ENCODE data around the gene PPP1R37. TPM values are rescaled to one million over a fixed set of nuclear protein-coding genes. Genes with fewer than 3 reads are reported as not detected.

Gene PPP1R37
- total RNA-seq, 1 experiment from 2014 or later = 46.2 TPM

DNA sequence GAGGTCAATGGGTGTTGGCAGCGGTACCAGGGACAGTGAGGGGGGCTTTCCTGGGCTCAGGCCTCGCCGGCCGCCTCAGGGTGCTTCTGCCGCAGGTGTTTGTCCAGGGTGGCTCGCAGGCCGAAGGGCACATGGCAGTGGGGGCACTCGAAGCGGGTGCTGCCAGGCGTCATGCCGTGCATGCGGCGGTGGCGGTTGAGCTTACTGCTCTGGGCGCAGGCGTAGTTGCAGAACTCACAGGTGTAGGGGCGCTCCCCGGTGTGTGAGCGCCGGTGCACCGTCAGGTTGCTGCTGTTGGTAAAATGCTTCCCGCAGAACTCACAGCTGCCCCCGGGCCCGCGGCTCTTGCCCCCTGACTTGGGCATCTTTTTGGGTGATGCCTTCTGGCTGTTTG, 21.4 kb upstream of the PPP1R37 start:
- no peak for DNase-seq (ENCODE audit: low read depth)

DNA sequence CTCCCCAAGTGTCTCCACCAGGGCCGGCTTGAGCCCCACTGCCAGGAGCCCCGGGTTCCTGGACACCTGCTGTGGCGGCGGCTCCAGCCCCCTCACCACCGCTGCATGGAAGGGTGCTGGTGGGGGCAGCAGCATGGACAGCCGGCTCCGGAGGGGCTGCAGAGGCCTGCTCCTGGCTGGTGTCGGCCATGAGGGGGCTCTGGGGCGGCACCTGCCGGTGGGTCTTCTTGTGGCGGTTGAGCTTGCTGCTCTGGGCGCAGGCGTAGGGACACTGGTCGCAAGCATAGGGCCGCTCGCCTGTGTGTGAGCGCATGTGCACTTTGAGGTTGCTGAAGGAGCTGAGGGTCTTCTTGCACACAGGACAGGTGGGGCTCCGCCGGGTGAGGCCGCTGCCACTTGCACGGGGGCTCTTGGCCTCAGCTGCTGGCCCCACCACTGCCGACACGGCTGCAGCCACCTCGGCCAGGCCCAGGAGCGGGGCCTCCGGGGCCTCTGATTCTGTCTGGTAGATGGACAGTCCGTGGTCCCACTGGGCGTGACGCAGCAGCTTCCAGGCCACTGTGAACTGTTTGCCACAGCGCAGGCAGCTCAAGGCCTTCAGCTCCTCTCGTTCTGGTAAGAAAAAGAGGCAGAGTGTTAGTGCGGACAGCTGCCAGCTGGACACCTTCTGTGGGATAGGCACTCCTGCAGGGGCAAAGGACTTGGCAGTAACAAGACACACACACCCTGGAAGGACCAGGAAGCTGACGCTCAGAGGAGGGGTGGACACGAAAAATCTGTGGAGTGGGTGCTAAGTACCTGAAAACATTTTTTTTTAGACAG, 20.8 kb upstream of the PPP1R37 start:
- DNase-seq (ENCODE audit: low read depth) = no peak

DNA sequence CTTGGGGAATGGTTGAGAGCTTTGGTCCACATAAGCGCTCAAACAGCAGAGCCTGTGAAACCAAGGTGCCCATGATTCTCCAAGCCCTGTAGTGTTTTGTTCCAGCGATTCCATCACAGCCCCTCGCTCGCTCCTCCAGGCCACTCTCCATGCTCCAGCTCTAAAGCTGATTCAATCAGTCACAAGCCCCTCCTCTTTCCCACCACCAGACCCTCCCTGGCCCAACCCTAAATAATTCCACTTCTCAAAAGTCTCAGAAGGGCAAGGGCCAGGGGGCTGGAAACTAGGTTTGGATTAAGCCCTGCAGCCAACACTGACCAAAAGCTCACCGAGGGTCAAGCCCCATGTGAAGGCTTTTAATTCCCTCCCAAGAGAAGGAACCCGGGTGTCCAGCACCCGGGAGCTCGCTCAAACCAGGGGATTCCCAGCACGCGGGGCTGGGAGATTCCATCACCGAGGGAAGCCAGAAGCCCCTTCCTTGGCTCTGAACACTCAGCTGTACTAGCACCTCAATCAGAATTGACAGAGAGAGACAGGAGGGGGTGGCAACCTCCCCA, 18.2 kb upstream of the PPP1R37 start:
- DNase-seq (ENCODE audit: low read depth) = no peak

DNA sequence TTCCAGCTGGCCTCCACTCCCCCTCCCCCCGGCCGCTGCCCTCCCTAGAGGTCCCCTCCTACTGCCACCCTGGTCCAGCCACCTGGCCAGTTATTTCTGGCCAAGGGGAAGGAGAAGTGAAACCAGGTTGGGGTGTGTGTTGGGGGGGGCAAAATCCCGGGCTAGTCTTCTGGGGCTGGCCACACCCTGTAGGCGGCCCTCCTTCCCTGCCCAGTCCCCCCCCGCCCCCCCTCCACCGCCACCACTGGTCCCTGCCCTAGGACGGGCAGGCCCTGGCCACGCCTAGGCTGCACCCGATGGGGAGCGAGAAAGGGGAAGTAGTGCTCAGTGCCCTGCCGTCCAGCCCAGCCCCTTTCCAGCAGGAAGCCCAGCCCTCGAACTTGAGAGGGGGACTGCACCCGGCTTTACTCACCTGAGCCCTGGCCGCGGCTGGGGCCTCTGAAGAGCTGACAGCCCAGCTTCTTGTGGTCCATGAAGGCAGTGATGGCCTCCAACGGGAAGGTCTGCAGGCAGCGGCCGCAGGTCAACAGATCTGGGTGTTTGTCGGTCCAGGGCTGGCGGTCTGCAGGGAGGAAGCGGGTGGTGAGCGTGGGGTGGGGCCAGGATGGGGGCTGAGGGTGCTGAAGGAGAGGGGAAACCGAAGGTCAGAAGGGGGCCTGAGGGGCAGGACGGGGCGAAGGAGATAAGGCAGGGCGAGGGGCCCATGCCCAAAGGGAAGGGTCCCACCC, 17.5 kb upstream of the PPP1R37 start:
- no peak for DNase-seq (ENCODE audit: low read depth)

DNA sequence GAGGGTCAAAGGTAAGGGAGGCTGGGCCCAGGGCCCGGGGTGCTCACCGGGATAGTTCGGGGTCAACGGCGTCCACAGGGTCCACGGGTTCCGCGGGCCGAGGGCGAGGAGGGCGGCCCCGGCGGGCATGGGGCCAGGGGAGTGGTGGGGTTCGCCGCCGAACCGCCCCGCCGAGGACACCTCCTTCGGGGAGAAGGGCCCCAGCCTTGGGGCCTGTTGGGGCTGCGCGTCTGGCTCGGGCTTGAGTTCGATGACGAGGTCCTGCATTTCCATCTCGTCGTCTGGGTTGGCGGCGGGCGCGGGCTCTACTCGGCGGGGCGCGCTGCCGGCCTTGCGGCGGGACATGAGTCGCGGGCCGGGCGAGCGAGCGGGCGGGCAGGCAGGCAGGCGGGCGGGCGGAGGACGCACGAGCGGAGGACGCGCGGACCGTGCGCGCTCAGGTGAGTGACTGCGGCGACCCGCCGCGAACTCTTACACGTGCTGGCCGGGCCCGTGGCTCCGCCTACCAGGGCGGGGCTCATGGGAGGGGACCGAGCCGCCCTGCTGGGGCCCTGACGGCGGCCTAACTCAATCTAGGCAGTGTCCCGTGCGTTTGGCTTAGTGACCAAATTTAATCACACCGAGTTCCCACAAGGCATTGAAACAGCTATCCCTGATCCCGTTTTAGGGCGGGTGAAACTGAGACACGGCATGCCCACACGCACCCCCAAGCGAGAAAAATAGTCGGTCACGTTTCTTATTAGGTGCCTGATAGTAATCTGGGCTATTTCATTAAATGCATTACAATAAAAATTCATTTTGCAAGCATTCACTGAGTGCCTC, 16.7 kb upstream of the PPP1R37 start, which contains the start of gene ZNF296:
ZNF296 (minus strand) TSS at position 450 of the 822 bp plus-strand sequence; CDS start at position 345, 105 bp downstream.
- DNase-seq (ENCODE audit: low read depth) = no peak

DNA sequence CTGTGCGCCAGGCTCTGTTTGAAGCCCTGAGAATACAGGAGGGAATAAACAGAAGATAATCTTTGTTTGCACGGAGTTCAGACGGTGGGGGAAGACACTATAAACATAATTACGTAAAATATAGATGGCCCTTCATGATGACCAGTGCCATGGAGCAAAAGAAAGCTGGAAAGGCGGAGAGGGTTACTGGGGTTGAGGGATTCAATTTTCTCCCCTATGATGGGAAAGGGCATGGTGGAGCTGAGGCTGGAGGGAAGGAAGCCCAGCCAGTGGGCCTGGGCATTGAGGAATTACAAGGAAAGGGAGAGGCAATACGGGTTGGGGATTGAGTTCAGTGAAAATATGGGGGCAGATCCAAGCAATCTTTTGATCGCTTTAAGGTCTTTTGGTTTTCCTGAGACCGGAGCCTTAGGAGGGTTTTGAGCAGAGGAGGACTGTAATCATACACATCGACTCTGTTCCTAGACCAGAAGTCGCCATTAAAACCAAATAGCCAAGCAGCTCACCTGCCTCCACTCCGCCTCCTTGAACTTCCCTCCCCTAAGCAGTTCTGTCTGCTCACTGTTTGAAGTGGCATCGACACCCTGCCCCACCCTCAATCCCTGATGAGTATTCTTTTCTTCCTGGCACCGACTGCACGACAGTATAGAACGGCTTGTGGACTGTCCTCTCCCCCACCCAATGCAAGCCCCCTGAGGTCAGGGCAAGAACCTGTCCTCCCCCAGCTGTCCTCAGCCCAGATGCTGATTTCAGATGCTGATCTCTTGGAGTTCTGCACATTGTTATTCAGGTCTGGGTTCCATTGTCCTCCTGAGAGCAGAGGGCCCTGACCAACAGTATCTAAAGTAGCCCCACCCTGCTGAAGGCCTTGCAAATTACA, 15.9 kb upstream of the PPP1R37 start:
- DNase-seq (ENCODE audit: low read depth) = no peak

DNA sequence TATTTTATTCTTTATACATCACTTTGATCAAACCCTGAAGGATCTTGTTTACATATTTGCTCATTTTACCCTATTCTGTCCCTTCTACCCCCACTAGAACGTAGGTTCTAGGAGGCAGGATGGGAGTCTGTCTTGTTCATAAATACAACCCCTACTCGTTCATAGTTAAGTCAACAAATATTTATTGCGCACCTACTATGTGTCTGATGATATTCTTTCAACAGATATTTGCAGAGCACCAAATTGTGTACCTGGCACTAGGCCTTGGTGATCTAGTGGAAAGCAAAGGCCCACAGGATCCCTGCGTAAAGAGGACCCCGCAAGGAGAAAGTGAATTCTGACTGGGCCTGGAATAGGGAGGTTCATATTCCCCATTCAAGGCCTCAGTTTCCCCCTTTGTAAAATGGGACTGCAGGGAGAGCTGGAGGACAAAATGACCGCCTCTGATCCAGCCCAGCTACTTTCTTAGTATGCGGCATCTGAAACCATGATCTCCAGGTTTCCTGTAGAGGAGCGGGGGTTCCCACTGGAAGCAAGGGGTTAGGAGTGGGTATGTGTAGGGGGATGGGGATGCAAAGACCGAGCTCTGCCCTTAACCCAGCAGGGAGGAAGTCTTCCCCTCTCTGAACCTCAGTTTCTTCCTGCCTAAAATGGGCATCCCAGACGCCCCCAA, 14.5 kb upstream of the PPP1R37 start:
- no peak for DNase-seq (ENCODE audit: low read depth)

DNA sequence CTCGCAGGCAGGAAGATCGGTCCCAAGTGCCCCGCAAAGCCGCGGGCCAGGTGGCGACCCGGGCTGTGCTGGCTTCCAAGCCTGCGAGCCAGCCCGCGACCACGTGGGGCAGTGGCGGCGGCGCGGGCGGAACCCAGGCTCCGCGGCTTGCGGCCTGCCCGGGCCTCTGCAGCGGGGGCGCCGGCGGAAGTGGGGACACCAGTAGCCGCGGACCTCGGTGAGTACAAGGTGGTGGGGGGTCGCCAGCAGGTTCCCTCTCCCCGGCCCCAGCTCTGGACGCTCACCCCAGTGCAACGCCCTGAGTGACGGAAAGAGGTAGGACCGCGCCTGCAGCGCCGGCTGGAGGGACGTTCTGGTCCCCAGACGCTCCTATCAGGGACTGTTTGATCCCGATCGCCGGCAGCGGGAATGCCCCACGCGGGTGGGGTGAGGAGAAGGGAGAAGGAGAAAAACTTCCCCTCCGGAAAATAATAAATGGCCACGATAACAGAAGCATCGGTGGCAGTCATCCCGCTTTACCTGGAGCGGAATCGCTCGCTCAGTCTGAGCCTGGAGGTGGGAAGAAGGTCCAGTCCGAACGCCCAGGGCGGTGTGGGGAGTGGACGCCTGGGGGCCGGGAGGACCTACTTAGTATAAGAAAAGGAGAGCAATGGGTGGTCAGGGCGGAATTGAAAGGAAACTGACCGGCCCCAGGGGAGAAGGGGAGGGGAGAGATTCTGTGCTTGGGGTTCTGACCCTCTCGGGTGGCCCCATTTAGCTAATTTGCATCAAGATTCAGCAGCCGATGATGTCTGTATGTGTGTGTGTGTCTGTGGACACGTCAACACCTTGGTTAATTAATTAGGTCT, 13.7 kb upstream of the PPP1R37 start, which contains the start of gene GEMIN7:
GEMIN7 (plus strand) TSS at position 198 of the 848 bp plus-strand sequence. CDS start 10,855 bp downstream, outside the sequence.
- DNase-seq (ENCODE audit: low read depth) = peak; percentile 66

DNA sequence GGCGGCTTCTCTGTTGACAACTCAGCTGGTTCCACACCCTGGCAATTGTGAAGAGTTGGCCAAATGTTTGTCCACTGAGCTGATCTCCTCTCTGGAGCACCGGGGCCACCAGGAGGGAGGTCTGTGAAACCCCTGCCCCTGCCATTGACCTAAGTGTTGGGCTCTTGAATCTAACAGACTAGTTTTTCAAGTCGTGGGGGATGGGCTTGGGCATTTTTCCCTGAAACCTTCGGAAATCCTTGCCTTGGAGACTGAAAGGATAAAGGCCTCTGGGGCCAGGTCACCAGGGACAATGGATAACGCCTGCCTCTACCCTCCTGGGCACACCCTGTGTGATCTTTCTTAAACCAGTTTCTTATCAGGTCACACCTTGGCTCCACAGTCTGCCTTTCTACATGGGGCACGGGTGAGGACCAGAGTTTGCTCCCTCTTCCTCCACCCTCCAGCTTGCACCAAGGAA, 13.0 kb upstream of the PPP1R37 start:
- no peak for DNase-seq (ENCODE audit: low read depth)

DNA sequence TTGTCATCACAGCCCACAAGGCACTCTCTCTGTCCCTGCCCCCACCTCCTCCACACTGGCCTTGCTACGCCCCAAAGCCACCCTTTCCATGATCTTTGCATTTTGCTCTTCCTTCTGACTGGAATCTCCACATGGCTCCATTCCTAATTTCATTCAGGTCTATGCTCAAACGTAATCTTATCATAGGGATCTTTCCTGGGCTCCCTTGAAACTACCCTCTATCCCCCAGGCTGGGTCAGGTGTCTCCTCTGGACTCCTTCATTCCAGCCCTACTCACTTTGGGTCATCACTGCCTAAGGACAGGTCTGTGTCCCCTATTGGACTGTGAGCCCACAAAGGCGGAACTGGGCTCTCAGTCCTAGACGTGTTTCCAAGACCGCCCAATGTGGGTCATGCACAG, 10.8 kb upstream of the PPP1R37 start:
- no peak for DNase-seq (ENCODE audit: low read depth)

DNA sequence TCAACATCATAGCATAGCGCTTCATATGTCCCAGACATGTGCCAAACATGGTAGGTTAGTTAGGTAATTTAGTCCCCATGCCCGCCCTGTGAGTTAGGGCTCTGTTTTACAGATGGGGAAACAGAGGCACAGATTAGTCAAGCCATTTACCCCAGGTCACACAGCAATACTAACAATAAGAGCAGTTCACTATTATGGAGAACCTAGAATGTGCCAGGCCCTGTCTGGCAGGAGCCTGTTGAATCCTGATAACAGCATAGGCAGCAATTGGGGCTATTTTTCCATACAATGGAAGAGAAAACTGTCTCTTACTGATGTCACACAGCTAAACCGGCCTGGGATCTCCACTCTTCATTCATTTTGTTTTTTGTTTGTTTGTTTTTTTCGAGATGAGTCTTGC, 6.5 kb upstream of the PPP1R37 start:
- no peak for DNase-seq (ENCODE audit: low read depth)

DNA sequence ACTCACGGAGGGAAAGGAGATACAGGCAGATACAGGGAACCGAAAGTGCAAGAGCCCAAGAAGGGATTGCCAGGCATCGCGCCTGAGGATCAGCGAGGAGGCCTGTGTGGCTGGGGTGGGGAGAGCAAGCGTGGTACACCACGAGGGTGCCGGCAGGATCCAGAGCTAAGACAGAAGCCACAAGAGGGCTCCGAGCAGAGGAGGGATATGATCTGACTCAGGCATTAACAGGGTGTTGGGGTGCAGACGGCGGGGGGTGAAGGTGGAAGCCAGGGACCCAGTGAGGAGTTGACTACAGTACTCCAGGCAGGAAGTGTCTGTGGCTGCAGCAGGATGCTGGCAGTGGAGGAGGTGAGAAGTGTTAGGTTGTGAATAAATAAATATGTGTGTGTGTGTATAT, 5.4 kb upstream of the PPP1R37 start:
- DNase-seq (ENCODE audit: low read depth) = no peak

DNA sequence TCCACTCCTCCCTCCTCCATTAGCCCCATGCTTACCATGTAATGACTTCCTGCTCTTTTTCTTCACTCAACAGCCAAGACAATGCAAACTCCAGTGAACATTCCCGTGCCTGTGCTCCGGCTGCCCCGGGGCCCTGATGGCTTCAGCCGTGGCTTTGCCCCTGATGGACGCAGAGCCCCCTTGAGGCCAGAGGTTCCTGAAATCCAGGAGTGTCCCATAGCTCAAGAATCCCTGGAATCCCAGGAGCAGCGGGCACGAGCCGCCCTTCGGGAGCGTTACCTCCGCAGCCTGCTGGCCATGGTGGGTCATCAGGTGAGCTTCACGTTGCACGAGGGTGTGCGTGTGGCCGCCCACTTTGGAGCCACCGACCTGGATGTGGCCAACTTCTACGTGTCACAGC, 2.9 kb upstream of the PPP1R37 start:
- DNase-seq (ENCODE audit: low read depth) = no peak

DNA sequence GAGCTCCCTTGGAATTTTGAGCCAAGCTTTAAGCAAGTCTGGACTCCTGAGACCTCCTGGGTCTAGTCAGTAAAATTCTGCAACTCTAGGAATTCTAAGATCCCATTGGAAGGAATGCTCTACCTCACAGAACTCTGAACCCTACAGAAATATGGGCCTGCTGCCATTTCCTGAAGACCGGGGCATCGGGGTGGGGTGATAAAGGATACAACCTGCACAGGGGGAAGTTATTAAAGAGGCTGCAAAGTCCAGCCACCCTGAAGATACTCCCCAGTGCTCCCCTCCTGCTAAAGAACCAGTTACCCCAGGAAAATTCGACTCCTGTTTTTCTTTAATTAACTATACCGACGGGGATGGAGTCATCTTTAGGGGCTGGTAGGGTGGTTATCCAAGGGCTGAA, 2.4 kb upstream of the PPP1R37 start:
- no peak for DNase-seq (ENCODE audit: low read depth)

DNA sequence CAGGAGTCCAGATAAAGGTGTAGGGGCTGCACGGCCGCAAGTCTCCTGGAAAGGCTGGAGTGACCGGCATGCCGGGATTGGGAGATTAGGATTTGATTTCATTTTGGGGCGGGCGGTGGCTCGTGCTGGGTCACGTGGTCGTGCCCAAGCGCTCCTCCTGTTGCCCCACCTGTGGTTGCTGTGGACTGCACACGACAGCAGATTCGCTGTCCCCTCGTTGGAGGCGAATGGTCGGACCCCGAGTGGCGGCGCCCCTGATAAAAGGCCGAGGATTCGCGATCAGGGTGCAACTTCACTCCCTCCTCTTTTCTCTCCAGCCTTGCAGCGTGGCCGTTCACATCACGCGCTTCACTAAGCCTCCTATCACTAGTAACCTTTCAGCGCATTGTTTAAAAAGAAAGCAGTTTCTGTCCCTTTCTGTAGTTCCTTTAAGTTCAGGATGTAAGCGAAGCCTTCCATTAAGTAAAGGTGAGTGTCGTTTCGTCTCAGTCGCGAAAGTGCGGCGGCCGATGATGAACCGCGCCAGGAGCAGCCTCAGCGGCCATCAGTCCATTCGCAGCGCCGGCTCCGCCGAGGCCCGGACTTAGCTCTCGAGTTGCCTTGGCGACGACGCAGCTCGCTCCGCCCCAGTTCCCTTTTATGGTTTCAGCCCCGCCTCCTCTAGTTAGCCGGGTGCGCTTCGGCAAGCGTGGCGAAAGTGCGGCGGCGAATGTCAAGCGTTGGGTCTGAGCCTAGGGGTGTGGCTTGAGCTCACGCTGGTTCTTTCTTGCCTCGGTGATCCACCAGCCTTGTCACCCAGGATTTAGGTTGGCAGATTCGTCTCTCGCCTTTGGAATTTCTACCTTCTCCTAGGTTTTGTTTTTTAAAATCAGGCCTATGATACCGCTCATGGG, 1.7 kb upstream of the PPP1R37 start:
- DNase-seq (ENCODE audit: low read depth) = peak; percentile 98

DNA sequence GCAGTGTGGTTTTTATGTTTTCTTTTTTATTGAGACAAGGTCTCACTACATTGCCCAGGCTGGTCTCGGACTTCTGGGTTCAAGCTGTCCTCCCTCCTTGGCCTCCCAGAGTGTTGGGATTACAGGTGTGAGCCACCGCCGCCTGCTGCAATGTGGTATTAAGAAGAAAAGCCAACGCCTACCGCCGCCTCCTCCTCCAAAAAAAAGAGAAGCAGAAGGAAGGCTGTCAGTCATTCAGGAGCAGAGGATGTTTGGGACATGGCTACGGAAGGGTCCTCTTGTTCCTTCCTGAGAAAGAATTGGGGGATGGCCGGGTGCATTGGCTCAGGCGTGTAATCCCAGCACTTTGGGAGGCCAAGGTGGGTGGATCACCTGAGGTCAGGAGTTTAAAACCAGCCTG, 1.2 kb downstream of the PPP1R37 start:
- no peak for DNase-seq (ENCODE audit: low read depth)

DNA sequence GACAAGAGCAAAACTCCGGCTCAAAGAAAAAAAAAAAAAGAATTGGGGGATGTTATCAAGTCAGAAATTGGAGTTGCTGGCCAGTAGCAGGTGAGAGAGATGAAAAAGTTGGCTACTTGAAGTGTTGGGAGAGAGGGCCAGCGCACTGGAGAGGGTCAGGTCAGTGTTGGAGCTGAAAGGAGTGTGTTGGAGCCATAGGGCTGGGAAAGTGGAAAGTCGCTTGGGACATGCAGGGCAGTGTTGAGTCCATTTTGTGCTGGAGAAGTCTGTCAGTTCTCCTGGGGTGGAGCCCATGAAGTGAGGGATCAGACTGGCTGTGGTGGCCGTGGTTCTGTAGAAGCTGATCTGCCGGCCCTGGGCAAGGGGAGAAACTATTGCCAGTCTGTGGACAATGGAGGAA, 1.7 kb downstream of the PPP1R37 start:
- DNase-seq (ENCODE audit: low read depth) = no peak

Data from LHCN-M2 (cell line).